Right lobe of liver (tissue), 4 donors: Measurements from ENCODE around the gene SDR9C7.

Source experiments
- CTCF ChIP-seq, 4 donors: fragments of 200-600 bp in 3 of 4; fragments of 450-650 bp in 1 of 4; IDR thresholded peaks; one replicate each; pipeline versions ENCODE4 v1.5.1 to v1.8.0; 2016 to 2022; ENCODE audit warnings: antibody characterized with exemption in 4 of 4, mild to moderate bottlenecking in 2 of 4
- POLR2A ChIP-seq: fragments of 450-650 bp; IDR thresholded peaks from one replicate; pipeline ENCODE4 v1.6.1; 2017; ENCODE audit warnings: antibody characterized with exemption, mild to moderate bottlenecking
- donor health status: DM: no; HTN: no; CAD: no.
- donor health status: DM: no; HTN: no; CAD: no.
- donor health status: DM: no; HTN: yes; CAD: no.

- TF ChIP-seq CTCF (IDR thresholded peaks at IDR 0.05) (no peak), POLR2A (no peak)
These were observed 49.8 kb downstream of the SDR9C7 start for GRCh38 chr12:56884421-56884820.
